HG03097 (cell line): ENCODE measurements around the gene ANLN.
"Not testable (repeated sequence)": the region's sequence is repeated elsewhere in the genome, so short reads cannot be mapped to it uniquely, and the experiment has no call there.

Experiments
- ATAC-seq: cut with Tn5 transposase; IDR thresholded peaks from one replicate; pipeline ENCODE4 v1.9.1; 2021; ENCODE audit not compliant: unreplicated experiment, low FRiP score

ANLN gene

DNA sequence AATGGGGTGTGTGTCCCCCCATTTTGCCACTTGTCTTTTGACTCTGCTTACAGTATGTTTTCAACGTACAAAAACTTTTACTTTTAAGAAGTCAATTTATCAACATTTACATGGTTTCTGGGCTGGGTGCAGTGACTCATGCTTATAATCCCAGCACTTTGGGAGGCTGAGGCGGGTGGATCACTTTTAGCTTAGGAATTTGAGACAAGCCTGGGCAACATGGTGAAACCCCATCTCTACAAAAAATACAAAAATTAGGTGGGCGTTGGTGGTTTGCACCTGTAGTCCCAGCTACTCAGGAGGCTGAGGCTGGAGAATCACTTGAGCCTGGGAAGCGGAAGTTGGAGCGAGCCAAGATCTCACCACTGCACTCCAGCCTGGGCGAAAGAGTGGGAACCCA is 107.5 kb downstream of the ANLN start:
- not testable (repeated sequence) for ATAC-seq

DNA sequence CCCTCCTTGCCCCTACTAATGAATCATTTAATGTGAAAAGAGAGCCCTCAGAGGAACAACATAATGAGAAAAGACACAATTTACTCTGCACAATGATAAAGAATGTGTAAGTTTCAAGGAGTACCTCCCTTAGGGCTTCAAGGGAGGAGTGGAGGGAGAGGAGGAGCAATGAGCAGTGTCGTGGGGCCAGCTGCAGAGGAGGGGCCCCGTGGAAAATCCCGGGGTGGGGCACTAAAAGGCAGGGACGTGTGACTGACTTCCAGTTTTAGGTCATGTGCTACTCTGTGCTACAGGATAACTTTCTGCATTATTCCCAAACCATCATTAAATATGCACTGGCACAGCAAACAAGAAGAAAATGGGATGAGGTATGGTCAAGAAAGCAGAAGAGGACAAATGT is 108.1 kb downstream of the ANLN start:
- ATAC-seq = no peak
